Aorta (tissue), 5 donors: Measurements from ENCODE around the gene B4GALT4. TPM values are rescaled to one million over a fixed set of nuclear protein-coding genes. Genes with fewer than 3 reads are reported as not detected.

Experiments used
- ATAC-seq: fragments of 200-7000 bp; cut with Tn5 transposase; one replicate; pipeline ENCODE4 v1.9.1; 2022; ENCODE audit warnings: moderate library complexity; ENCODE audit not compliant: low FRiP score
- DNase-seq, 2 donors: peaks; one replicate each; pipeline ENCODE4 v3.0.0-alpha.2; 2020
- H3K27ac ChIP-seq, 2 donors: one replicate each; pipeline ENCODE4 v1.5.1; 2013; ENCODE audit warnings: low read length in 2 of 2, mild to moderate bottlenecking in 2 of 2, moderate library complexity in 2 of 2, control low read depth in 1 of 2, inconsistent platforms in 1 of 2, low read depth in 1 of 2
- H3K27me3 ChIP-seq, 2 donors: one replicate each; pipeline ENCODE4 v1.6.1; 2013; ENCODE audit warnings: control low read depth in 1 of 2, low read length in 1 of 2, mild to moderate bottlenecking in 1 of 2, moderate library complexity in 1 of 2; ENCODE audit not compliant: insufficient read depth in 2 of 2, control insufficient read depth in 1 of 2
- H3K36me3 ChIP-seq, 2 donors: one replicate each; pipeline ENCODE4 v1.6.1; 2013; ENCODE audit warnings: control low read depth in 1 of 2, low read length in 1 of 2, mild to moderate bottlenecking in 1 of 2; ENCODE audit not compliant: insufficient read depth in 2 of 2, control insufficient read depth in 1 of 2
- H3K4me1 ChIP-seq, 2 donors: one replicate each; pipeline ENCODE4 v1.6.1; 2013; ENCODE audit warnings: low read length in 2 of 2, control low read depth in 1 of 2, mild to moderate bottlenecking in 1 of 2, moderate library complexity in 1 of 2; ENCODE audit not compliant: insufficient read depth in 2 of 2, control insufficient read depth in 1 of 2
- H3K4me3 ChIP-seq, 2 donors: one replicate each; pipeline ENCODE4 v1.5.1; 2013; ENCODE audit warnings: low read length in 2 of 2, control low read depth in 1 of 2, mild to moderate bottlenecking in 1 of 2
- H3K9me3 ChIP-seq: one replicate; pipeline ENCODE4 v1.6.1; 2013; ENCODE audit warnings: mild to moderate bottlenecking, low read length; ENCODE audit not compliant: control insufficient read depth
- WGBS, 2 donors: extraction: QIAGEN DNeasy Blood & Tissue Kit; methylation state at CpG; one replicate each; pipeline ENCODE4 v1.1.7; 2013; 5-methylcytosine and 5-hydroxymethylcytosine counted together
- intact Hi-C, 2 donors: fragments of 100-400 bp; cut with DNase I; formaldehyde crosslinking; loops; one replicate each; pipeline versions ENCODE4 v1.14.2 to v1.15.0; 2022
- polyA plus RNA-seq, 2 donors: library from polyadenylated mRNA; stranded (reverse); fragments of 200-250 nt; gene quantifications; one replicate each; pipeline ENCODE4 v1.2.3, GENCODE V29; 2013
- total RNA-seq, 2 donors: library from RNA; stranded (reverse); fragmentation: NEBNext Ultra II Directional; extraction: Animal tissue kit (Norgen Biotek cat#: 25700); gene quantifications; one replicate each; pipeline ENCODE4 v1.2.1, GENCODE V29; 2021
- donor health status: healthy with polysubstance abuse.
- donor health status: Bipolar disorder and iron deficiency.
- donor health status: DM: no; HTN: no; CAD: no.
- donor health status: DM: no; HTN: no; CAD: no.
- donor health status: DM: yes; HTN: yes; CAD: no.

The B4GALT4 gene
- total and polyA plus RNA-seq, 4 donors, result 16.3 to 23.5 (median 22.4) TPM

DNA sequence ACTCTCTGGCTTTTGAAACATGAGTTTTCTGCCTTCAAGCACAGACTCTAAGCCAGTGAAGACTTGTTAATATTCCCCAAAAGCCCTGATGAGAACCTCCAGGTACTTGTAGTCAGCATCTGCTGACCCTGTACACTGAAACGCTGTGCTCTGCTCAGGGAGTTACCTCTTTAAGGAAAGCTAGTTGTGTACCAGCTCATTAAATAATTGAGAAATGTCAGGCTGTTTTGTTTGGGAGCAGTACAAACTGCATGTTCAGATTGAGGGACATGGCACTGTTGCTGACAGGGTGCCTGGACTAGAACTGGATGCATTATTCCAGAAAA is 45.6 kb downstream of the B4GALT4 start:
- ATAC-seq (no peak), DNase-seq (no peak)
- 54% methylated on average over 1 of the region's 1 CpG for WGBS, 2 donors
- Histone ChIP-seq H3K27me3 (no peaks in the 10 kb centered on the region), H3K9me3 (no peaks in the 10 kb centered on the region), H3K27ac (no peak overlapping the region), H3K4me1 (no peaks in the 10 kb centered on the region), H3K4me3 (no peak overlapping the region), H3K36me3 (no peaks in the 10 kb centered on the region)
- intact Hi-C loops, result no loop called here

- ATAC-seq, result no peak
- DNase-seq, result no peak
- WGBS, 2 donors, result 83 to 88% methylated on average over 7 of the region's 7 CpGs
Observed at GRCh38 chr3:119194237-119195150, 46.2 kb downstream of the B4GALT4 start.

DNA sequence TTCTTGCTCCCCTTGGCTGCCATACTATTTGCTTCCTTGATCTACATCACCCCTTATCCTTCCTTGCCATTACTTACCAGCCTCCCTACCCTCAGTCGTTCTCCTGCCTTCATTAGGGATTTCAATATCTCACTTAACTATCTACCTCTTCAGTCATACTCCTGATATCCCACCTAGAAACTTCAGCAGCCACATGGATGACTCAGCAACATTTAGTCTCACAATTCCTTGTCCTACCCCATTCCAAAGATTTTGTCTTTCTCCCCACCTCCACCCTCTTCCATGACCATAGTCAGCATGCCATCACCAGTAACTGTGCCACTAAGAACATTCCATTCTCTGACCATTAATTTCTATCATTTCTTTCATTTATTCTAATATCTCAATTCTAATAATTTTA is 48.9 kb downstream of the B4GALT4 start:
- no peak for ATAC-seq
- Histone ChIP-seq H3K9me3 (no peaks in the 10 kb centered on the region), H3K27me3 (no peaks in the 10 kb centered on the region), H3K4me3 (no peak overlapping the region), H3K4me1 (no peaks in the 10 kb centered on the region), H3K36me3 (no peaks in the 10 kb centered on the region), H3K27ac (no peak overlapping the region)
- no peak for DNase-seq
- 92 to 95% methylated on average over 1 of the region's 1 CpG for WGBS, 2 donors
- intact Hi-C loops, result no loop called here

More at GRCh38 chr3:119194237-119195150, 46.2 kb downstream of the B4GALT4 start:
- Histone ChIP-seq H3K4me3 (no peak overlapping the region), H3K4me1 (no peaks in the 10 kb centered on the region), H3K27me3 (no peaks in the 10 kb centered on the region), H3K27ac (no peak overlapping the region), H3K36me3 (no peaks in the 10 kb centered on the region), H3K9me3 (no peaks in the 10 kb centered on the region)
- intact Hi-C loops, result no loop called here

DNA sequence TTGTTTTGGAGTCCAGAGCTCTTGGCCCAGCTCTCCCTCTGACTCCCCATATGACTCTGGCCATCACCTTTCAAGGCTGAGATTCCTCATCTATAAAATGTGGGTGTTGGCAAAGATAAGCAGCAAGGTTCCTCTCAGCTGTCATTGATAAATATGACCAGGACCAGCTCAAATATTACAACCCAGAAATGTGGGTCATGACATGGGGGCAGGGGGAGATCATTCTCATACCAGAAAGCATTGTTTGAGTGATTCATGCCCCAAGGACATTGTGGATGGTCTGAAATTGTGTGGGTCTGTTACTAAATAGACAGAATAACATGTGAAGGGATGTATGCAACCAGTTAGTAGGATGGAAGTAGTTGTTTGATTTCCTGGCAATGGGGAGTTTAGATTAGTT is 53.4 kb downstream of the B4GALT4 start:
- no peaks in the 10 kb centered on the region for H3K4me1 ChIP-seq
- no peak overlapping the region for H3K4me3 ChIP-seq
- intact Hi-C loops, result no loop called here
- ATAC-seq, result no peak
- no peaks in the 10 kb centered on the region for H3K27me3 ChIP-seq
- no peak overlapping the region for H3K27ac ChIP-seq
- no peak for DNase-seq
- no peaks in the 10 kb centered on the region for H3K36me3 ChIP-seq
- H3K9me3 ChIP-seq, result no peaks in the 10 kb centered on the region

GRCh38 chr3:119184796-119185570 is 55.7 kb downstream of the B4GALT4 start:
- Histone ChIP-seq H3K9me3 (no peaks in the 10 kb centered on the region), H3K4me3 (no peak overlapping the region), H3K4me1 (no peaks in the 10 kb centered on the region), H3K27me3 (no peaks in the 10 kb centered on the region), H3K36me3 (no peaks in the 10 kb centered on the region), H3K27ac (no peak overlapping the region)
- intact Hi-C loops, result no loop called here
- DNase-seq (no peak), ATAC-seq (no peak)
- WGBS, 2 donors, result 73 to 76% methylated on average over 7 of the region's 7 CpGs

- H3K4me3 ChIP-seq, result no peak overlapping the region
- no peaks in the 10 kb centered on the region for H3K36me3 ChIP-seq
- no peaks in the 10 kb centered on the region for H3K27me3 ChIP-seq
- WGBS, 2 donors, result 83 to 84% methylated on average over 9 of the region's 9 CpGs
- intact Hi-C loops, result no loop called here
- no peak overlapping the region for H3K27ac ChIP-seq
- DNase-seq, result no peak
- ATAC-seq, result no peak
- no peaks in the 10 kb centered on the region for H3K4me1 ChIP-seq
- no peaks in the 10 kb centered on the region for H3K9me3 ChIP-seq
Observed at GRCh38 chr3:119184111-119184510, 56.6 kb downstream of the B4GALT4 start.

GRCh38 chr3:119181765-119182164 is 58.9 kb downstream of the B4GALT4 start:
- 71 to 76% methylated on average over 3 of the region's 3 CpGs for WGBS, 2 donors
- H3K36me3 ChIP-seq, result no peaks in the 10 kb centered on the region
- H3K27me3 ChIP-seq, result no peaks in the 10 kb centered on the region
- no peaks in the 10 kb centered on the region for H3K4me1 ChIP-seq
- intact Hi-C loops, result no loop called here
- no peak for DNase-seq
- no peak overlapping the region for H3K27ac ChIP-seq
- no peaks in the 10 kb centered on the region for H3K9me3 ChIP-seq
- H3K4me3 ChIP-seq, result no peak overlapping the region
- no peak for ATAC-seq

DNA sequence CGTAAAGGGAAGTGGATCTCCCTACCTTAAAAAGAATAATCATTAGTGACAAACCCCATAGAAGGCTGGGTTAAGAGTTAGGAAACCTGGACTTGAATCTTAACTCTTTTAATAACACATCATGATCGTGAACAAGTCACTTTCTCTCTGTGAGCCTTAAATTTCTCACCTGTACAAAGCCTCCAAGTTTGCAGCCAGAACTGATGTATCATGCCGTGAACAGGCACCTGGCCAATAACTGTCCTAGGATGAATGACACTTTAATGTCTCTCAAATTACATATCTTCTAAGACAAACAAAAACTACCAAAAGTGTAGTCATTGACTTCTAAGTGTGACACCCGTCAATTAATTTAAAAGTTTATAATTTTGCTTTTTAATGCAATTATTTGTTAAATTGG is 63.4 kb downstream of the B4GALT4 start:
- no peaks in the 10 kb centered on the region for H3K4me1 ChIP-seq
- no peak overlapping the region for H3K4me3 ChIP-seq
- intact Hi-C loops, result no loop called here
- DNase-seq (no peak), ATAC-seq (no peak)
- WGBS, 2 donors, result 87 to 90% methylated on average over 4 of the region's 4 CpGs
- H3K27ac ChIP-seq, result no peak overlapping the region
- H3K9me3 ChIP-seq, result no peaks in the 10 kb centered on the region
- no peaks in the 10 kb centered on the region for H3K27me3 ChIP-seq
- no peaks in the 10 kb centered on the region for H3K36me3 ChIP-seq

DNA sequence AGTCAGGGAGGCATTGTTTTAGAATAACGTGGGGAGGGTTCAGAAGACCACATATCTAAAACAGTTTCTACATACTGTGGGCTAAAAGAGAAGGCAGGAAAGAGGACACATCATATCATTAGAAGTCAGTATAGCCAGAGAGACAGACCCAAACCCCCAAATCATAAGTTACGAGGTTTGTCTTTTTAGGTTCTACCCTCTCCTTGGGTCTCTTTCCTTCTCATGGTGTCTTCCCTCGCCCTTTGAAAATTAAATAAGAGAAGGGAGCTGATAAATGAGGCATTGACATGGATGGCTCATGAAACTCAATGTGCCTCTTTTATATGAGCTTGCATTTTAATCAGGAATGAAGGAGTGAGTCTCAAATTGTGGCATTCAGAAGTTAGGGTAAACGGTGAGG is 63.9 kb downstream of the B4GALT4 start:
- DNase-seq, result no peak
- Histone ChIP-seq H3K9me3 (no peaks in the 10 kb centered on the region), H3K36me3 (no peaks in the 10 kb centered on the region), H3K27ac (no peak overlapping the region), H3K27me3 (no peaks in the 10 kb centered on the region), H3K4me3 (no peak overlapping the region), H3K4me1 (no peaks in the 10 kb centered on the region)
- 81 to 82% methylated on average over 4 of the region's 4 CpGs for WGBS, 2 donors
- ATAC-seq, result no peak
- intact Hi-C loops, result no loop called here
